SK-N-SH treated with all-trans-retinoic acid at 6 μM for 48 hours (cell line): Measurements from ENCODE around the gene PIGL.

ENCODE experiments used
- ATAC-seq: fragments of 200-7000 bp; cut with Tn5 transposase; 3 replicates; pipeline ENCODE4 v1.9.1; 2020; ENCODE audit warnings: mild to moderate bottlenecking, moderate library complexity
- BACH2 ChIP-seq: fragments of 250-450 bp; sonication (Bioruptor Pico); IDR thresholded peaks from 2 replicates; pipeline ENCODE4 v1.9.0; 2021; ENCODE audit warnings: mild to moderate bottlenecking, borderline replicate concordance
- CSDC2 ChIP-seq: fragments of 250-450 bp; sonication (Bioruptor Pico); IDR thresholded peaks from 2 replicates; pipeline ENCODE4 v1.5.0; 2020; ENCODE audit warnings: mild to moderate bottlenecking, moderate library complexity
- ESRRG ChIP-seq: fragments of 250-450 bp; sonication (Bioruptor Pico); IDR thresholded peaks from 2 replicates; pipeline ENCODE4 v1.6.1; 2021; ENCODE audit warnings: mild to moderate bottlenecking
- GLIS3 ChIP-seq: fragments of 250-450 bp; sonication (Bioruptor Pico); IDR thresholded peaks from 2 replicates; pipeline ENCODE4 v1.5.0; 2020; ENCODE audit warnings: mild to moderate bottlenecking, moderate library complexity
- OSR1 ChIP-seq: fragments of 250-450 bp; sonication (Bioruptor Pico); IDR thresholded peaks from 2 replicates; pipeline ENCODE4 v1.8.0; 2022; ENCODE audit warnings: moderate library complexity, mild to moderate bottlenecking, inconsistent platforms
- PPARA ChIP-seq: fragments of 250-450 bp; sonication (Bioruptor Pico); IDR thresholded peaks from 2 replicates; pipeline ENCODE4 v1.5.0; 2020; ENCODE audit warnings: mild to moderate bottlenecking, borderline replicate concordance
- RARB ChIP-seq: fragments of 250-450 bp; sonication (Bioruptor Pico); IDR thresholded peaks from 2 replicates; pipeline ENCODE4 v1.8.0; 2021; ENCODE audit warnings: mild to moderate bottlenecking, moderate library complexity
- SNAI2 ChIP-seq: fragments of 250-450 bp; sonication (Bioruptor Pico); IDR thresholded peaks from 2 replicates; pipeline ENCODE4 v1.5.0; 2020; ENCODE audit warnings: mild to moderate bottlenecking, moderate library complexity
- TCF4 ChIP-seq: fragments of 250-450 bp; sonication (Bioruptor Pico); IDR thresholded peaks from 2 replicates; pipeline ENCODE4 v1.8.0; 2021; ENCODE audit warnings: mild to moderate bottlenecking, moderate library complexity, borderline replicate concordance
- TOX ChIP-seq: fragments of 250-450 bp; sonication (Bioruptor Pico); IDR thresholded peaks from 2 replicates; pipeline ENCODE4 v1.8.0; 2021; ENCODE audit warnings: mild to moderate bottlenecking, moderate library complexity, borderline replicate concordance
- ZFP3 ChIP-seq: fragments of 250-450 bp; sonication (Bioruptor Pico); IDR thresholded peaks from 2 replicates; pipeline ENCODE4 v1.5.0; 2020; ENCODE audit warnings: mild to moderate bottlenecking, moderate library complexity
- ZFP30 ChIP-seq: fragments of 450-650 bp; formaldehyde crosslinking; IDR thresholded peaks from 2 replicates; pipeline ENCODE4 v1.5.0; 2022; ENCODE audit warnings: mild to moderate bottlenecking, moderate library complexity
- ZNF565 ChIP-seq: fragments of 450-650 bp; formaldehyde crosslinking; conservative IDR thresholded peaks from 2 replicates; pipeline ENCODE4 v1.5.0; 2020; ENCODE audit warnings: low read depth, mild to moderate bottlenecking, moderate library complexity
- ZNF8 ChIP-seq: fragments of 450-650 bp; formaldehyde crosslinking; IDR thresholded peaks from 2 replicates; pipeline ENCODE4 v1.5.0; 2020; ENCODE audit warnings: mild to moderate bottlenecking, moderate library complexity
- TF ChIP-seq, protein P1 (sequence below): fragments of 250-450 bp; sonication (Bioruptor Pico); IDR thresholded peaks from 2 replicates; pipeline ENCODE4 v1.5.0; 2020; ENCODE audit warnings: mild to moderate bottlenecking, moderate library complexity
- TF ChIP-seq, protein P2 (sequence below): fragments of 250-450 bp; sonication (Bioruptor Pico); IDR thresholded peaks from 2 replicates; pipeline ENCODE4 v1.5.1; 2021; ENCODE audit warnings: mild to moderate bottlenecking, moderate library complexity
- TF ChIP-seq, protein P3 (sequence below): fragments of 250-450 bp; sonication (Bioruptor Pico); IDR thresholded peaks from 2 replicates; pipeline ENCODE4 v1.8.0; 2021; ENCODE audit warnings: low read depth, mild to moderate bottlenecking, moderate library complexity, borderline replicate concordance
- TF ChIP-seq, protein P4 (sequence below): fragments of 250-450 bp; sonication (Bioruptor Pico); IDR thresholded peaks from 2 replicates; pipeline ENCODE4 v1.8.0; 2020; ENCODE audit warnings: mild to moderate bottlenecking, moderate library complexity, borderline replicate concordance

The PIGL gene

DNA sequence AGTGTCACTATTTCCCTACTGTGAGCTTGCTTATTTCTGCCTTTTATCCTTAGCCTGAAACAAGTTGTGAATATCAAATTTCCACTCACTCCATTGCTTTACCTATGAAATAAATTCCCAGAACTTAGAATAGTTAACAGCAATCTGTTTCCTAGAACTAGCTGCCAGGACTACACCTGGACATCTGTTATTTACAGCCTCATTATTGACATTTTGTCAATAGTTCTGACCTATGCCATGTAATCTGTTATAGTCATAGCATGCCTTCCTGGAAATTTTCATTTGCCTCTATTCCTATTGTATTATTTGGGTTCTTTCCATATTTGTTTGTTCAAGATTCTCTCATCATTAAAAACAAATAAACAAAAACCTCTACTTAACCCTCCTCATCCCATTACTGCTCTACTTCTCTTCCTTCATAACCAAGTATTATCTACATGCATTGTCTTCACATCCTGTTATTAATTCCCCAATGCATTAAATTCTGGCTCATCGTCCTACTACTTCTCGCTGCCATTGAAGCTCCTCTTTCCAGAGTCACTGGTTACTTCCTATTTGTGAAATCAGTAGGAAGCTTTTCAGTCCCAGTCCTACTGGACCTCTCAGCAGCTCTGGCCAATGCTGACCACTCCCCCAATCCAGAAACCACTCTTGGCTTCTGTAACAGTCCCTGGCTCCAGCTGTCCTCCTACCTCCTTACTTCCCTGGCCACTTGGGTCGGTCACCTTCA is 55.3 kb downstream of the PIGL start:
- TF ChIP-seq, protein P1, sequence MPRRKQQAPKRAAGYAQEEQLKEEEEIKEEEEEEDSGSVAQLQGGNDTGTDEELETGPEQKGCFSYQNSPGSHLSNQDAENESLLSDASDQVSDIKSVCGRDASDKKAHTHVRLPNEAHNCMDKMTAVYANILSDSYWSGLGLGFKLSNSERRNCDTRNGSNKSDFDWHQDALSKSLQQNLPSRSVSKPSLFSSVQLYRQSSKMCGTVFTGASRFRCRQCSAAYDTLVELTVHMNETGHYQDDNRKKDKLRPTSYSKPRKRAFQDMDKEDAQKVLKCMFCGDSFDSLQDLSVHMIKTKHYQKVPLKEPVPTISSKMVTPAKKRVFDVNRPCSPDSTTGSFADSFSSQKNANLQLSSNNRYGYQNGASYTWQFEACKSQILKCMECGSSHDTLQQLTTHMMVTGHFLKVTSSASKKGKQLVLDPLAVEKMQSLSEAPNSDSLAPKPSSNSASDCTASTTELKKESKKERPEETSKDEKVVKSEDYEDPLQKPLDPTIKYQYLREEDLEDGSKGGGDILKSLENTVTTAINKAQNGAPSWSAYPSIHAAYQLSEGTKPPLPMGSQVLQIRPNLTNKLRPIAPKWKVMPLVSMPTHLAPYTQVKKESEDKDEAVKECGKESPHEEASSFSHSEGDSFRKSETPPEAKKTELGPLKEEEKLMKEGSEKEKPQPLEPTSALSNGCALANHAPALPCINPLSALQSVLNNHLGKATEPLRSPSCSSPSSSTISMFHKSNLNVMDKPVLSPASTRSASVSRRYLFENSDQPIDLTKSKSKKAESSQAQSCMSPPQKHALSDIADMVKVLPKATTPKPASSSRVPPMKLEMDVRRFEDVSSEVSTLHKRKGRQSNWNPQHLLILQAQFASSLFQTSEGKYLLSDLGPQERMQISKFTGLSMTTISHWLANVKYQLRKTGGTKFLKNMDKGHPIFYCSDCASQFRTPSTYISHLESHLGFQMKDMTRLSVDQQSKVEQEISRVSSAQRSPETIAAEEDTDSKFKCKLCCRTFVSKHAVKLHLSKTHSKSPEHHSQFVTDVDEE, result no peak
- TF ChIP-seq, protein P2, sequence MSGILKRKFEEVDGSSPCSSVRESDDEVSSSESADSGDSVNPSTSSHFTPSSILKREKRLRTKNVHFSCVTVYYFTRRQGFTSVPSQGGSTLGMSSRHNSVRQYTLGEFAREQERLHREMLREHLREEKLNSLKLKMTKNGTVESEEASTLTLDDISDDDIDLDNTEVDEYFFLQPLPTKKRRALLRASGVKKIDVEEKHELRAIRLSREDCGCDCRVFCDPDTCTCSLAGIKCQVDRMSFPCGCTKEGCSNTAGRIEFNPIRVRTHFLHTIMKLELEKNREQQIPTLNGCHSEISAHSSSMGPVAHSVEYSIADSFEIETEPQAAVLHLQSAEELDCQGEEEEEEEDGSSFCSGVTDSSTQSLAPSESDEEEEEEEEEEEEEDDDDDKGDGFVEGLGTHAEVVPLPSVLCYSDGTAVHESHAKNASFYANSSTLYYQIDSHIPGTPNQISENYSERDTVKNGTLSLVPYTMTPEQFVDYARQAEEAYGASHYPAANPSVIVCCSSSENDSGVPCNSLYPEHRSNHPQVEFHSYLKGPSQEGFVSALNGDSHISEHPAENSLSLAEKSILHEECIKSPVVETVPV (CRISPR knock-in tag), result no peak
- no peak for TF ChIP-seq GLIS3
- TF ChIP-seq, protein P3, sequence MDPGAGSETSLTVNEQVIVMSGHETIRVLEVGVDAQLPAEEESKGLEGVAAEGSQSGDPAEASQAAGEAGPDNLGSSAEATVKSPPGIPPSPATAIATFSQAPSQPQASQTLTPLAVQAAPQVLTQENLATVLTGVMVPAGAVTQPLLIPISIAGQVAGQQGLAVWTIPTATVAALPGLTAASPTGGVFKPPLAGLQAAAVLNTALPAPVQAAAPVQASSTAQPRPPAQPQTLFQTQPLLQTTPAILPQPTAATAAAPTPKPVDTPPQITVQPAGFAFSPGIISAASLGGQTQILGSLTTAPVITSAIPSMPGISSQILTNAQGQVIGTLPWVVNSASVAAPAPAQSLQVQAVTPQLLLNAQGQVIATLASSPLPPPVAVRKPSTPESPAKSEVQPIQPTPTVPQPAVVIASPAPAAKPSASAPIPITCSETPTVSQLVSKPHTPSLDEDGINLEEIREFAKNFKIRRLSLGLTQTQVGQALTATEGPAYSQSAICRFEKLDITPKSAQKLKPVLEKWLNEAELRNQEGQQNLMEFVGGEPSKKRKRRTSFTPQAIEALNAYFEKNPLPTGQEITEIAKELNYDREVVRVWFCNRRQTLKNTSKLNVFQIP, result no peak
- no peak for TF ChIP-seq BACH2
- TF ChIP-seq PPARA (CRISPR knock-in tag), result no peak
- no peak for TF ChIP-seq RARB (CRISPR knock-in tag)
- no peak for TF ChIP-seq SNAI2 (CRISPR knock-in tag)
- no peak for TF ChIP-seq TCF4 (CRISPR knock-in tag)
- TF ChIP-seq, protein P4, sequence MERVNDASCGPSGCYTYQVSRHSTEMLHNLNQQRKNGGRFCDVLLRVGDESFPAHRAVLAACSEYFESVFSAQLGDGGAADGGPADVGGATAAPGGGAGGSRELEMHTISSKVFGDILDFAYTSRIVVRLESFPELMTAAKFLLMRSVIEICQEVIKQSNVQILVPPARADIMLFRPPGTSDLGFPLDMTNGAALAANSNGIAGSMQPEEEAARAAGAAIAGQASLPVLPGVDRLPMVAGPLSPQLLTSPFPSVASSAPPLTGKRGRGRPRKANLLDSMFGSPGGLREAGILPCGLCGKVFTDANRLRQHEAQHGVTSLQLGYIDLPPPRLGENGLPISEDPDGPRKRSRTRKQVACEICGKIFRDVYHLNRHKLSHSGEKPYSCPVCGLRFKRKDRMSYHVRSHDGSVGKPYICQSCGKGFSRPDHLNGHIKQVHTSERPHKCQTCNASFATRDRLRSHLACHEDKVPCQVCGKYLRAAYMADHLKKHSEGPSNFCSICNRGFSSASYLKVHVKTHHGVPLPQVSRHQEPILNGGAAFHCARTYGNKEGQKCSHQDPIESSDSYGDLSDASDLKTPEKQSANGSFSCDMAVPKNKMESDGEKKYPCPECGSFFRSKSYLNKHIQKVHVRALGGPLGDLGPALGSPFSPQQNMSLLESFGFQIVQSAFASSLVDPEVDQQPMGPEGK, result no peak
- ATAC-seq, result no peak

DNA sequence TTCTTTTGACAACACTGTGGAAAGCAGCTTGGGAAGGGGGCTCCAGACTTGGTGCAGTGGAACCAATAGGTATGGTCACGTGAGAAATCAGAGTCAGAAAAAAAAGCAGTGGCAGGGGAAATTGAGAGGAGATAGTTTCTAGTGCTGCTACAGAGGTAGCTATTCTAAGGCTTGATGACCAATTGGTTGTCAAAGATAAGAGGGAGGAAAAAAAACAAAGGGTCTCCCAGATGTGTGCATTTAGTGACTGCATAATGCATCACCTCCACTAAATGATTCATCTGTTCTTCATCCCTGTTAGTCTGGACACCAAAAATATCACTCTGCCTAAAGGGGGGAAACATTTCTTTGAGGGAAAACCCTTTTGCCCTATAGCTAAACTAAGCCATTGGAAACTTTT is 56.5 kb downstream of the PIGL start:
- TF ChIP-seq ZNF565 (CRISPR knock-in tag) (no peak), ZFP3 (CRISPR knock-in tag) (no peak), TCF4 (CRISPR knock-in tag) (no peak), PPARA (CRISPR knock-in tag) (no peak), ZNF8 (no peak), ZFP30 (CRISPR knock-in tag) (no peak)
- no peak for ATAC-seq

DNA sequence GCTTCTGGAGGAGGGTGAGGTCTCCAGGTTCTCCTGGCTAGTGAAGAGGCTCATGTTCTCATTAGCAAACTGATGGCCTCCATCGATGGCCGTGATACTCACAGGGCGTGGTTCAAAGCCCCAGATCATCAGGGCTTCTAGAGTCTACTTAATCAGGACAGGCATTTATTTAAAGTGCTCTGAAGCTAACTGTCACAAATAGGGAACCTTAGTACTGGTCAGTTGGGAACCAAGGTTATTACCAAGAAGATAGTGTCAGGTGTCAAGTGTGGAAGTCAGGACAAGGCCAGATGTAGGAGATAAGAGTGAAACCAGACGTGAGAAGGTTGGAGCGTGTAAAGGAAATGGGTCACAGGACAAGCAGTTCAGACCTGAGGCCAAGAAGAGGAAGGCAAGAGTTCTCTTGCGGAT is 56.9 kb downstream of the PIGL start:
- TF ChIP-seq TOX (CRISPR knock-in tag) (no peak), OSR1 (CRISPR knock-in tag) (no peak), ESRRG (no peak), CSDC2 (CRISPR knock-in tag) (no peak), BACH2 (no peak), RARB (CRISPR knock-in tag) (no peak), SNAI2 (CRISPR knock-in tag) (no peak)
- TF ChIP-seq, protein P4, result no peak

DNA sequence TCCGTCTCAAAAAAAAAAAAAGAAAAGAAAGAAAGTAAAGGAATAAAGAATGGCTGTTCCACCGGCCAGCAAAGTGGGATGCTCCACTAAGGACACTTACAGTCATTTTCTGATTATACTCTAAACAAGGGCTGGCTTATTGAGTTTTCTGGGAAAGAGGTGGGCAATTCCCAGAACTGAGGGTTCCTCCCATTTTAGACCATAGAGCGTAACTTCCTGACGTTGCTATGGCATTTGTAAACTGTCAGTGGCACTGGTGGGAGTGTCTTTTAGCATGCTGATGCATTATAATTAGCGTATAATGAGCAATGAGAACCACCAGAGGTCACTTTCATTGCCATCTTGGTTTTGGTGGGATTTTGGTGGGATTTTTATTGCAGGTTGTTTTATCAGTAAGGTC is 58.0 kb downstream of the PIGL start:
- no peak for ATAC-seq
- TF ChIP-seq PPARA (CRISPR knock-in tag) (no peak), GLIS3 (no peak), ZFP30 (CRISPR knock-in tag) (no peak)

More for the DNA sequence above, 56.9 kb downstream of the PIGL start:
- ATAC-seq, result no peak
